GM10266 (cell line): ENCODE data around the gene DAZAP1.

Experiments
- DNase-seq: peaks from one replicate; pipeline ENCODE4 v3.0.0; 2012; ENCODE audit errors: extremely low spot score
- TF ChIP-seq, protein P1 (sequence below): IDR thresholded peaks from 2 replicates; pipeline ENCODE4 v1.5.1; 2012; ENCODE audit warnings: mild to moderate bottlenecking, low read depth; ENCODE audit not compliant: control insufficient read depth, insufficient read depth; ENCODE audit errors: missing control alignments

DAZAP1 gene

DNA sequence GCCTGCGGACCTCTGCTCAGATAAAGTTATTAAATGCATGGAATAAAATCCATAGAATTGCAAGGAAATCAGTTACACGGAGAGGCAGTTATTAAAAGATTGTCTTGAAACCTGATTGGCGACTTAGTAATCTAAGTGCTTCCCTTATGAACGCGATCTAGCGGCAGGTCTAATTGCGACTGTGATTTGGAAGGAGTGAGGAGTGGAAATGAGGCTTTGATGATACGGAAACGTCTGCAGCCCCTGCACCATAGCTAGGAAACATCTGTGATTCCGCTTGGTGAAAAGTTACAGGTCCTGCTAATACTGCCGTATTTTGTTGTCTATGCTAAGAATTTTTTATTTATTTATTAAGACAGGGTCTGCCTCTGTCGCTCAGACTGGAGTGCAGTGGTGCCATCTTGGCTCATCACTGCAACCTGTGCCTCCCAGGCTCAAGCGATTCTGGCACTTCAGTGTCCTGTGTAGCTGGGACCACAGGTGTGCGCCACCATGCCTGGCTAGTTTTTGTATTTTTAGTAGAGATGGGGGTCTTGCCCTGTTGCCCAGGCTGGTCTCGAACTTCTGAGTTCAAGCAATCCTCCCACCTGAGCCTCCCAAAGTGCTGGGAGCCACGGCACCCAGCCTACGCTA, 22.8 kb upstream of the DAZAP1 start:
- no peak for DNase-seq
- TF ChIP-seq, protein P1, sequence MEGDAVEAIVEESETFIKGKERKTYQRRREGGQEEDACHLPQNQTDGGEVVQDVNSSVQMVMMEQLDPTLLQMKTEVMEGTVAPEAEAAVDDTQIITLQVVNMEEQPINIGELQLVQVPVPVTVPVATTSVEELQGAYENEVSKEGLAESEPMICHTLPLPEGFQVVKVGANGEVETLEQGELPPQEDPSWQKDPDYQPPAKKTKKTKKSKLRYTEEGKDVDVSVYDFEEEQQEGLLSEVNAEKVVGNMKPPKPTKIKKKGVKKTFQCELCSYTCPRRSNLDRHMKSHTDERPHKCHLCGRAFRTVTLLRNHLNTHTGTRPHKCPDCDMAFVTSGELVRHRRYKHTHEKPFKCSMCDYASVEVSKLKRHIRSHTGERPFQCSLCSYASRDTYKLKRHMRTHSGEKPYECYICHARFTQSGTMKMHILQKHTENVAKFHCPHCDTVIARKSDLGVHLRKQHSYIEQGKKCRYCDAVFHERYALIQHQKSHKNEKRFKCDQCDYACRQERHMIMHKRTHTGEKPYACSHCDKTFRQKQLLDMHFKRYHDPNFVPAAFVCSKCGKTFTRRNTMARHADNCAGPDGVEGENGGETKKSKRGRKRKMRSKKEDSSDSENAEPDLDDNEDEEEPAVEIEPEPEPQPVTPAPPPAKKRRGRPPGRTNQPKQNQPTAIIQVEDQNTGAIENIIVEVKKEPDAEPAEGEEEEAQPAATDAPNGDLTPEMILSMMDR = no peak

DNA sequence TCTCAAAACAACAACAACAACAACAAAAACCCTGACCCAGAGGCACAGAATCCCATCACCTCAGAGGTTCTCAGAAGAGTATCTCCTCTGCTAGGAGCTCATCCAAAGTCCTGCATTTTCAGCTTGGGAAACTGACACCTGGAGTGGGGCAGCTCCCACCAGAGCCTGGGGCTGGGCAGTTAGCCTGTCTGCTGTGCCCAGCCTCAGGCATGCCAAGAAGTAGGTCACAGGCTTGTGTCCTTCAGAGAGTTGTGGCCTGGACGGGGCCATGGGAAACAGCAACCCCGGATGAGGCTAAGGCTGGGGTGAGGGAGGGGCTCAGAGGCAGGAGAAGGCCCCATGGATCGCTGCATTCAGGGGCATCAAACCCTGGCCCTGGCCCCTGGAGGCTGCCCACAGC, 21.6 kb upstream of the DAZAP1 start:
- TF ChIP-seq, protein P1 = no peak
- DNase-seq = no peak

DNA sequence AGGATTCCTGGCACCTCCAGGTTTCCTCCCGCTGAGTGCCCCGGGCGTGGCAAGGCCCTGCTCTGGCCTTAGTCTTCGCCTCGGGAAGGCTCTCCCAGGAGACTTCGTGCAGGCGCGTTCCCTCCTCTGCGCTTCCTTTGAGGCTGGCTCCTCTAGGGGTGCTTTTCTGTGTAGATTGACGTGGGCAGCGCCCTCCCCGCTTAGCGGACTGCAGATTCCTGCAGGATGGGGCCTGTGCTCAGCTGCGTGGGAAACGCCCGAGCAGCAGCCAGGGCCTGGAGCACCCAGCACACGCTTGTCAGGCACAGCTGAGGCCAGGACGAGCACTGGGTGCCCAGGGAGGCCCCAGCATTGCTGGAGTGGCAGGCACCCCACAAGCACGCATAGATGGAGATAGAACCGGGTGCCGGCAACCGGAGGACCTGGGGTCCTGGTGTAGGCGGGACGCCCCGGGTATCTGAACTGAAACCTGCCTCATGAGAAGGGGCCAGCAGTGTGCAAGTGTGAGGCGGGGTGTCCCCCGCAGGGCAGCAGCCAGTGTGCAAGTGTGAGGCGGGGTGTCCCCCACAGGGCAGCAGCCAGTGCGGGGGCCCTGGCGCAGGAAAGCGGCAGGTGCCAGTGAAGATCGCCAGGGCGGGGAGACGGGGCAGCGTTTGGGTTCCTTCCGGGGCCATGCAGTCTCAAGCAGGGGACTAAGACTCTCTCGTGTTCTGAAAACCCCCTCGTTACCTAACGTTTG, 20.3 kb upstream of the DAZAP1 start:
- DNase-seq = no peak
- TF ChIP-seq, protein P1 = no peak

DNA sequence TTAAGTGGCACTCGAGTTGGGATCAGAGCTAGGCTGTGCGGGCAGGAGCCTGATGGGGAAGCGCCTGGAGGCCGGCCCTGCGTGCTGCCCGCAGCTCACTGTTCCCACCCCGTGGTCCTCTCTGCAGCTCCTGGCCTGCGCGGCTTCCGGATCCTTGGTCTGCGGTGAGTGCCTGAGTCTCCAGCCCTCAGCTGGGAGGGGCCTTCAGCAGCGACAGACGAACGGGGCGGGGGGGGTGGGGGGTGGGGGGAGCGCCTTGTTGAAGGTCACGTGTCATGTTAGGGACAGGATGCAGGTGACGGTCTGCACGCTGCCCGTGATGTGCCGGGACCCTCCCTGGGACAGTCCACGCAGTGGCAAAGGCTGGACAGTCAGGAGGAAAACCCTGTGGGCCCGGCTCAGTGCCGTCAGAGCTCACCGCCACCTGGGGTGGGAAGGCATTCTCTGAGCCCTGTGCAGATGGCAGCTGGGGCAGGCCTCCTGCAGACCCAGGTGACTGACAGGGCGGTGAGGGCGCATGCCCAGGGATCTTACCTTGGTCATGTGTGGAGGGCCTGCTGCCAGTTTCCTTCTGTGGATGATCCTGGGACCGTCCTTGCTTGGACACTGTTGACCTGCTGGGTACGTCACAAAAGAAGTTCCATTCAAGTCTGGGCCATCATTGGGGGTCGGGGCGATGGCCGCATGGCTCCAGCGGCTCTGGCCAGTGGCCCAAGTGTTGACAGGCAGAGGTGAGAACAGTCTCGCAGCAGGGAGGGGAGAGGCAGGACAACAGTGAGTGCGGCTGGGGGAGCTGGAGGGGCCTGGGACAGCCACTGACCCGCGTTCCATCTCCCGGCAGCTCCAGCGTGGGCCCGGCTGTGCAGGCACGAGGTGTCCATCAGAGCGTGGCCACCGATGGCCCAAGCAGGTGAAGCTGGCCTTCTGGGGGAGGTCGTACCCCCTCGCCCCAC, 19.4 kb upstream of the DAZAP1 start:
- TF ChIP-seq, protein P1 = no peak

DNA sequence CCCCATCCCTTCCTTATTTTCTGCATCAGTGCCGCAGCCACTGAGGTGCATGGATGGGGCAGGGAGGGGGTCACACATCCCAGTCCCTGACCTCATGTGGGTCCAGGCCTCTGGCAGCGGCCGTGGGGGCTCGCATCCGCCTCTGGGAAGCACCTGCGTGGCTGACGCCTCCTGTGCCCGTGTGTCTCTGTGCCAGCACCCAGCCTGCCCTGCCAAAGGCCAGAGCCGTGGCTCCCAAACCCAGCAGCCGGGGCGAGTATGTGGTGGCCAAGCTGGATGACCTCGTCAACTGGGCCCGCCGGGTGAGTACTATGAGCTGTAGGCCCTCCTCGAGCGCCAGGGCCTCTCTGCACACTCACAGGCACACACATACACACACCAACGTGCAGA, 18.8 kb upstream of the DAZAP1 start:
- TF ChIP-seq, protein P1 = no peak
- no peak for DNase-seq

More for the DNA sequence above, 19.4 kb upstream of the DAZAP1 start:
- no peak for DNase-seq

DNA sequence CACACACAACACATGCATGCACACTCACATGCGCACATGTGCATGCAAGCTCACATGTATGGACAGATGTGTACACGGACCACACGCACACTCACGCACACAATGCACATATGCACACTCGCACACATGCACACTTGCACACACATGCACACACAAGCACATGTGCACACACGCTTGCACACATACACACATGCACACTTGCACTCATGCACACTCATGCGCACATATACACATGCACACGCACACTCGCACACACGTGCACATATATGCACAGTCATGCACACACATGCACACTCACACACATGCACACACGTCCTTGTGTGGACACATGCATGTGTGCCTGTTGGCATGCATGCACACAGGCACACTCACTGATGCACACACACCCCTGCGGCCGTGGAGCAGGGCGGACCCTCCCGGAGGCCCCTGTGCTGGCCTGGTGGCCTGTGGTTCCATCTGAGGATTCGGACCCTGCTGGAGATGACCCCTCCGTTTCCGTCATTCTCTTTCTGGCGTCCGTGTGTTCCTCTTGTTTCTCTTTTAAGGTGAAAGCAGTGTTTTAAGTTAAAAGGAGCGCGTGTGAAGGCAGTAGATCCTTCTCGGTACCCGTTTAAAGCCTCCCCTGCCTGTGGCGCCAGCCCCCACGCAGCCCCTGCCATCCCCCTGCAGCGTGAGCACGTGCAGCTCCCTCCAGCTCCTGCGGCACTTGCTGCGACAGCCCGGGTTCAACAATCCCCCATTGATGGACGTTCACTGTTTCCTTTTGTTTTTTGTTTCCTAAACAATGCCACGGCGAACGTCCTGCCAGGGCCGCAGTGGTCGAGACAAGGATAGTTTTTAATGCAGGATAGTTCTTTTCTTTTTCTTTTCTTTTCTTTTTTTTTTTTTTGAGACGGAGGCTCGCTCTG, 18.1 kb upstream of the DAZAP1 start:
- no peak for DNase-seq
- TF ChIP-seq, protein P1 = no peak
